Measurements from ENCODE around the gene NRXN3. TPM values are rescaled to one million over a fixed set of nuclear protein-coding genes. Genes with fewer than 3 reads are reported as not detected.

The NRXN3 gene
- total RNA-seq, 1 donor: 0.27 TPM

- DNase-seq (ENCODE audit: low read depth in 2 of 3, low spot score in 2 of 3): no peak
Observed at GRCh38 chr14:78316052-78316451, 145.9 kb downstream of the NRXN3 start.

- DNase-seq (ENCODE audit: low read depth in 2 of 3, low spot score in 2 of 3): no peak
Observed at GRCh38 chr14:78316786-78317185, 146.6 kb downstream of the NRXN3 start.

GRCh38 chr14:78319406-78319805, 149.2 kb downstream of the NRXN3 start:
- DNase-seq (ENCODE audit: low read depth in 2 of 3, low spot score in 2 of 3): peak in 2 of 3 donors; percentile 33 to 34

- DNase-seq (ENCODE audit: low read depth in 2 of 3, low spot score in 2 of 3): peak in 2 of 3 donors; percentile 26 to 50
Observed at GRCh38 chr14:78319887-78320635, 149.9 kb downstream of the NRXN3 start.

GRCh38 chr14:78324353-78324752, 154.2 kb downstream of the NRXN3 start:
- no peak for DNase-seq (ENCODE audit: low read depth in 2 of 3, low spot score in 2 of 3)

- DNase-seq (ENCODE audit: low read depth in 2 of 3, low spot score in 2 of 3): no peak
Observed at GRCh38 chr14:78325911-78326310, 155.7 kb downstream of the NRXN3 start.

GRCh38 chr14:78327426-78328221, 157.5 kb downstream of the NRXN3 start:
- no peak for DNase-seq (ENCODE audit: low read depth in 2 of 3, low spot score in 2 of 3)

GRCh38 chr14:78329371-78329770, 159.2 kb downstream of the NRXN3 start:
- no peak for DNase-seq (ENCODE audit: low read depth in 2 of 3, low spot score in 2 of 3)

- peak in 1 of 3 donors; percentile 10 for DNase-seq (ENCODE audit: low read depth in 2 of 3, low spot score in 2 of 3)
Observed at GRCh38 chr14:78335531-78335930, 165.4 kb downstream of the NRXN3 start.

- DNase-seq (ENCODE audit: low read depth in 2 of 3, low spot score in 2 of 3): no peak
Observed at GRCh38 chr14:78340250-78340649, 170.1 kb downstream of the NRXN3 start.

- DNase-seq (ENCODE audit: low read depth in 2 of 3, low spot score in 2 of 3): no peak
Observed at GRCh38 chr14:78341827-78342389, 171.7 kb downstream of the NRXN3 start.

GRCh38 chr14:78342879-78343278, 172.7 kb downstream of the NRXN3 start:
- DNase-seq (ENCODE audit: low read depth in 2 of 3, low spot score in 2 of 3): no peak

GRCh38 chr14:78344290-78344689, 174.1 kb downstream of the NRXN3 start:
- no peak for DNase-seq (ENCODE audit: low read depth in 2 of 3, low spot score in 2 of 3)

GRCh38 chr14:78345131-78345744, 175.1 kb downstream of the NRXN3 start:
- no peak for DNase-seq (ENCODE audit: low read depth in 2 of 3, low spot score in 2 of 3)

GRCh38 chr14:78346747-78347146, 176.6 kb downstream of the NRXN3 start:
- DNase-seq (ENCODE audit: low read depth in 2 of 3, low spot score in 2 of 3): no peak

GRCh38 chr14:78355109-78355508, 184.9 kb downstream of the NRXN3 start:
- DNase-seq (ENCODE audit: low read depth in 2 of 3, low spot score in 2 of 3): no peak

- no peak for DNase-seq (ENCODE audit: low read depth in 2 of 3, low spot score in 2 of 3)
Observed at GRCh38 chr14:78356391-78356790, 186.2 kb downstream of the NRXN3 start.

- DNase-seq (ENCODE audit: low read depth in 2 of 3, low spot score in 2 of 3): no peak
Observed at GRCh38 chr14:78358591-78358990, 188.4 kb downstream of the NRXN3 start.

- no peak for DNase-seq (ENCODE audit: low read depth in 2 of 3, low spot score in 2 of 3)
Observed at GRCh38 chr14:78359581-78359980, 189.4 kb downstream of the NRXN3 start.

GRCh38 chr14:78363008-78363407, 192.8 kb downstream of the NRXN3 start:
- DNase-seq (ENCODE audit: low read depth in 2 of 3, low spot score in 2 of 3): no peak

- DNase-seq (ENCODE audit: low read depth in 2 of 3, low spot score in 2 of 3): no peak
Observed at GRCh38 chr14:78367355-78367754, 197.2 kb downstream of the NRXN3 start.
